ENCODE data around the gene CD2AP.
A peak's percentile ranks its signal among the peaks of the same experiment; 100 is the strongest.
"Not testable (repeated sequence)": the region's sequence is repeated elsewhere in the genome, so short reads cannot be mapped to it uniquely, and the experiment has no call there.

Gene CD2AP

DNA sequence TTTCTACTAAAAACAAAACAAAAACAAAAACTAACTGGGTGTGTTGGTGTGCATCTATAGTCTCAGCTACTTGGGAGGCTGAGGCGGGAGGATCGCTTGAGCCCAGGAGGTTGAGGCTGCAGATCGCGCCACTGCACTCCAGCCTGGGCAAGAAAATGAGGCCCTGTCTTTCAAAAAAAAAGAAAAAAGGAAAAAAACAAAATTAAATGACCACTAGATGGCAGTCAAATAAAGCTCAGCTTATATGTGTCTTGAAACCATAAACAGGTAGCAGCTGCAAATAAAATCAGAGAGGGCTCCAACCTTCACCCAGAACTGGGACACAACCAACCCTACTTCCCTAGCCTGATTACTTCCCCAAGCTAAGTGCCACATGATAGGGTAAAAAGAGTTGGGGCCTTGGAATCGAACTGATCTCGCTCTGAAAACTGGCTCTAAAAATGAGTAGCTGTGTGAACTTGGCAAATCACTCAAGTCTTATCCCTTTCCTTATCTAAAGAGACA, 153.7 kb downstream of the CD2AP start:
- peak; percentile 22 for DNase-seq (ENCODE audit: low read depth)
- TF ChIP-seq, protein P1, sequence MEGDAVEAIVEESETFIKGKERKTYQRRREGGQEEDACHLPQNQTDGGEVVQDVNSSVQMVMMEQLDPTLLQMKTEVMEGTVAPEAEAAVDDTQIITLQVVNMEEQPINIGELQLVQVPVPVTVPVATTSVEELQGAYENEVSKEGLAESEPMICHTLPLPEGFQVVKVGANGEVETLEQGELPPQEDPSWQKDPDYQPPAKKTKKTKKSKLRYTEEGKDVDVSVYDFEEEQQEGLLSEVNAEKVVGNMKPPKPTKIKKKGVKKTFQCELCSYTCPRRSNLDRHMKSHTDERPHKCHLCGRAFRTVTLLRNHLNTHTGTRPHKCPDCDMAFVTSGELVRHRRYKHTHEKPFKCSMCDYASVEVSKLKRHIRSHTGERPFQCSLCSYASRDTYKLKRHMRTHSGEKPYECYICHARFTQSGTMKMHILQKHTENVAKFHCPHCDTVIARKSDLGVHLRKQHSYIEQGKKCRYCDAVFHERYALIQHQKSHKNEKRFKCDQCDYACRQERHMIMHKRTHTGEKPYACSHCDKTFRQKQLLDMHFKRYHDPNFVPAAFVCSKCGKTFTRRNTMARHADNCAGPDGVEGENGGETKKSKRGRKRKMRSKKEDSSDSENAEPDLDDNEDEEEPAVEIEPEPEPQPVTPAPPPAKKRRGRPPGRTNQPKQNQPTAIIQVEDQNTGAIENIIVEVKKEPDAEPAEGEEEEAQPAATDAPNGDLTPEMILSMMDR (IDR thresholded peaks at IDR 0.05; ENCODE audit: low read depth, low read length, missing control alignments): peak; percentile 54
- no peak overlapping the region for H3K4me3 ChIP-seq (ENCODE audit: low read depth, low read length)

- no peak for DNase-seq (ENCODE audit: low read depth)
- TF ChIP-seq, protein P1 (IDR thresholded peaks at IDR 0.05; ENCODE audit: low read depth, low read length, missing control alignments): no peak
- no peak overlapping the region for H3K4me3 ChIP-seq (ENCODE audit: low read depth, low read length)
Measured at GRCh38 chr6:47631797-47632196, 154.2 kb downstream of the CD2AP start.

DNA sequence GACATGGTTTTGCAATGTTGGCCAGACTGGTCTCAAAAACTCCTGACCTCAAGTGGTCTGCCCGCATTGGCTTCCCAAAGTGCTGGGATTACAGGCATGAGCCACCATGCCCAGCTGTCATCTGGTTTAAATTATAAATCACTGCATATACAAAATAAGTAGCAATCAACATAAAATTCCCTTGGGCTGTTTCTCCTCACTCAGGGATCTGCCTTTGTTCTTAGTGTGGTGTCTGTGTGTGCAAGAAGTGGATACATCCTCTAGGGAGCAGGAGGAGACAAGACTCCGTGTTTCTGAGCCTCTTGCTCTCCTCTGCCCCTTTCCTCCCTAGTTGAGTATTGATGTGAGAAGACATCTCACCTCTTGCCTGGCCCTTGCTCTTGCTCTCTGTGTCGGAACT, 155.6 kb downstream of the CD2AP start:
- TF ChIP-seq, protein P1 (IDR thresholded peaks at IDR 0.05; ENCODE audit: low read depth, low read length, missing control alignments): no peak
- DNase-seq (ENCODE audit: low read depth): no peak
- no peak overlapping the region for H3K4me3 ChIP-seq (ENCODE audit: low read depth, low read length)

DNA sequence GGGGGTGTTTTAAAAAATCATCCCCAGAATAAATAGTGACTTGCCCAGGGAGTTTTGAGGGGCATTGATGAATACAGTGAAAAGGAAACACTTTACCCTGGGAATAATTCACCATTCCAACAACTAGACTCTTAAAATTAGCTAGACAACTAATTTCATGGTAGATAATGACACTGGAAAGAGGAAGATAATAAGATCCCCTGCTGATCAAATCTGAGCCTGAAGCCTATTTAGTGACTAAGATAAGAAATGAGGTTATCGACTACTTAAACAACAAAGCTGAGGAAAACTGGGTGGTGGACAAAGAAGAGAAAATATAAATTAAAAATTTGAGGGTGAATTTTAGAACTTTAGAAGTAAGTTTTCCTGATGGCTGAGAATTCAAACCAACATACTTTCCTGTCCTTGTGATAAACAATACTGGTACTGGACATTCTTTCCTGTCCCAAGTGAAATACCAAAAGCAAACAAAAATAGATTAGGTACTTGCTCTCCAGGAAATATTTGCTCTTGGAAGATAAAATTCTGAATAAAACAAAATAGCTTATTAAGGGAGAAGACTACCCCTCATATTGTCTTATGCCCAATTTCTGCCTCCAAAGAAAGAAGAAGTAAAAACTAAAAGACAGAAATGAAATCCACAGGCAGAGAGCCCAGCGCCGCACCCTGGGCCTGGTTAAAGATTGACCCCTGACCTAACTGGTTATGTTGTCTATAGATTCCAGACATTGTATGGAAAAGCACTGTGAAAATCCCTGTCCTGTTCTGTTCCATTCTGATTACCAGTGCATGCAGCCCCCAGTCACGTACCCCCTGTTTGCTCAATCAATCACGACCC, 156.8 kb downstream of the CD2AP start:
- no peak for DNase-seq (ENCODE audit: low read depth)
- TF ChIP-seq, protein P1 (IDR thresholded peaks at IDR 0.05; ENCODE audit: low read depth, low read length, missing control alignments): no peak
- H3K4me3 ChIP-seq (ENCODE audit: low read depth, low read length): no peak overlapping the region

DNA sequence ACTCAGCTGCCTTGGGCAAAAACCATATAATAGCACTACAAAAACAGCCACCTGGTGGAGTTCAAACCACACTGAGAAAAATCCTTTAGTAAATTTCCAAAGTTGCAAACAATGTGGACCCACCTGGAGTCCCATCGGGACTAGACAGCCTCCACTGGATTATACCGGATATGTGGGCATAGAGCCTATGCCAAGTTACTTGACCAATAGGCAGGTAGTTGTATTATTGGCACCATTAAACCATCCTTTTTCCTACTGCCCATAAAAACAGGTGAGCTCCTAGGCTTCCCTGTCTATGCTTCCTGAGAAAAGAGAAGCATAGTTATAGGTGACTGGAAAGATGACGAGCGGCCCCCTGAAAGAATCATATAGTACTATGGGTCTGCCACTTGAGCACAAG, 169.1 kb downstream of the CD2AP start:
- no peak for DNase-seq (ENCODE audit: low read depth)
- H3K4me3 ChIP-seq (ENCODE audit: low read depth, low read length): no peak overlapping the region
- TF ChIP-seq, protein P1 (IDR thresholded peaks at IDR 0.05; ENCODE audit: low read depth, low read length, missing control alignments): no peak

DNA sequence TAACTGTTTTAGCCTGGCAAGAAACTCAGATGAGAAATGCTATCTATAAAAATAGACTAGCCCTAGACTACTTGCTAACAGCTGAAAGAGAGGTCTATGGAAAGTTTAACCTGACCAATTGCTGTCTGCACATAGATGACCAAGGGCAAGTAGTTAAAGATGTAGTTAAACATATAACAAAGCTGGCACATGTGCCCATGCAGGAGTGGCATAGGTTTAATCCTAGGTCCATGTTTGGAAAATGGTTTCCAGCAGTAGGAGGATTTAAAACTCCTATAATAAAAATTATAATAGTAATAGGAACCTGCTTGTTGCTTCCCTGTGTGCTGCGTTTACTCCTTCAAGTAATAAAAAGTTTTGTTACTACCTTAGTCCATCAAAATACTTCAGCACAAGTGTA, 169.6 kb downstream of the CD2AP start:
- TF ChIP-seq, protein P1 (IDR thresholded peaks at IDR 0.05; ENCODE audit: low read depth, low read length, missing control alignments): no peak
- DNase-seq (ENCODE audit: low read depth): no peak
- no peak overlapping the region for H3K4me3 ChIP-seq (ENCODE audit: low read depth, low read length)

GRCh38 chr6:47647626-47648025, 170.0 kb downstream of the CD2AP start:
- not testable (repeated sequence) for H3K4me3 ChIP-seq (ENCODE audit: low read depth, low read length); DNase-seq (ENCODE audit: low read depth)

Measured in GM12864 (cell line).